DND-41 (cell line): ENCODE data around the gene MBTPS1.

Source experiments
- EZH2 ChIP-seq: IDR thresholded peaks from 3 replicates; pipeline ENCODE4 v1.6.1; 2012; ENCODE audit warnings: borderline replicate concordance, low read depth, mild to moderate bottlenecking, moderate library complexity, low read length, inconsistent platforms; ENCODE audit not compliant: severe bottlenecking
- TF ChIP-seq, protein P1 (sequence below): IDR thresholded peaks from 2 replicates; pipeline ENCODE4 v1.5.1; 2012; ENCODE audit warnings: borderline replicate concordance, low read length, moderate library complexity, mild to moderate bottlenecking; ENCODE audit not compliant: poor library complexity, severe bottlenecking; ENCODE audit errors: extremely low read depth

DNA sequence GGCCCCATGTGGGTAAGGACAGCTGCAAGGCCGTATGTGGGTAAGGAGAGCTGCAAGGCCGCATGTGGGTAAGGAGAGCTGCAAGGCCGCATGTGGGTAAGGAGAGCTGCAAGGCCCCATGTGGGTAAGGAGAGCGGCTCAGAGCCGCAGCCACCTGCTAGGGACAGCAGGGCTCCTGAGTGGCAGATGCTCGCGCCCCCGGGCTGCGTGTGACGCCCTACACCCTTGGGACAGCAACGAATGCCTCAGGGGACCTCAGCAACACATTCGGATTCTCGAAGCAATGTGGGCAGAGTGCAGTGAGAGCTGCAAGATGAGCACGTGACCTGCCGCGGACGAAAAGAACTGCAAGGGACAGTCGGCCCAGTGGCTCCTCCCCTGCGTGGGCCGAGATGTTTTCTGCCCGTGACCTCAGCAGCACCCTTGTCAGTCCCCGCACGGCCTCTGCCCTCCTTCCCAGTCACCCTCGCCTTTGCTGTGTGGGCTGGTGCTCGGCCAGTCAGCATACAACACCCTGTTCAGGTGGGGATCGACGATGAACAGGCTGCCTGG is 64.6 kb downstream of the MBTPS1 start:
- TF ChIP-seq, protein P1, sequence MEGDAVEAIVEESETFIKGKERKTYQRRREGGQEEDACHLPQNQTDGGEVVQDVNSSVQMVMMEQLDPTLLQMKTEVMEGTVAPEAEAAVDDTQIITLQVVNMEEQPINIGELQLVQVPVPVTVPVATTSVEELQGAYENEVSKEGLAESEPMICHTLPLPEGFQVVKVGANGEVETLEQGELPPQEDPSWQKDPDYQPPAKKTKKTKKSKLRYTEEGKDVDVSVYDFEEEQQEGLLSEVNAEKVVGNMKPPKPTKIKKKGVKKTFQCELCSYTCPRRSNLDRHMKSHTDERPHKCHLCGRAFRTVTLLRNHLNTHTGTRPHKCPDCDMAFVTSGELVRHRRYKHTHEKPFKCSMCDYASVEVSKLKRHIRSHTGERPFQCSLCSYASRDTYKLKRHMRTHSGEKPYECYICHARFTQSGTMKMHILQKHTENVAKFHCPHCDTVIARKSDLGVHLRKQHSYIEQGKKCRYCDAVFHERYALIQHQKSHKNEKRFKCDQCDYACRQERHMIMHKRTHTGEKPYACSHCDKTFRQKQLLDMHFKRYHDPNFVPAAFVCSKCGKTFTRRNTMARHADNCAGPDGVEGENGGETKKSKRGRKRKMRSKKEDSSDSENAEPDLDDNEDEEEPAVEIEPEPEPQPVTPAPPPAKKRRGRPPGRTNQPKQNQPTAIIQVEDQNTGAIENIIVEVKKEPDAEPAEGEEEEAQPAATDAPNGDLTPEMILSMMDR: no peak
- no peak for TF ChIP-seq EZH2
